ENCODE measurements around the gene GPANK1. TPM values are rescaled to one million over a fixed set of nuclear protein-coding genes. Genes with fewer than 3 reads are reported as not detected.

The GPANK1 gene
- total RNA-seq, 1 experiment from 2014 or later: 33.3 TPM

GRCh38 chr6:31661262-31662123 is 3.3 kb downstream of the GPANK1 start:
- no peak for DNase-seq
- Histone ChIP-seq H3K36me3 (replicated peaks; ENCODE audit: control insufficient read depth, insufficient read depth, low read length) (peaks cover 8% of the 10 kb centered on the region), H3K4me3 (ENCODE audit: insufficient read depth, low read depth, low read length) (no peak overlapping the region)

GRCh38 chr6:31660381-31661261 is 4.2 kb downstream of the GPANK1 start, which contains the start of gene C6orf47:
TSS of gene C6orf47 (minus strand) at chr6:31660778. CDS start at chr6:31659947, 831 bp downstream.
- peak; percentile 97 for DNase-seq
- Histone ChIP-seq H3K27me3 (ENCODE audit: control insufficient read depth, insufficient read depth, low read length) (no peaks in the 10 kb centered on the region), H3K4me3 (ENCODE audit: insufficient read depth, low read depth, low read length) (peak within 1 kb of the TSS; percentile 86), H3K36me3 (replicated peaks; ENCODE audit: control insufficient read depth, insufficient read depth, low read length) (peaks cover 8% of the 10 kb centered on the region)

More at GRCh38 chr6:31661262-31662123, 3.3 kb downstream of the GPANK1 start:
- H3K27me3 ChIP-seq (ENCODE audit: control insufficient read depth, insufficient read depth, low read length): no peaks in the 10 kb centered on the region

GRCh38 chr6:31659649-31660380 is 5.0 kb downstream of the GPANK1 start:
- Histone ChIP-seq H3K4me3 (ENCODE audit: insufficient read depth, low read depth, low read length) (peak overlapping the region; percentile 86), H3K36me3 (replicated peaks; ENCODE audit: control insufficient read depth, insufficient read depth, low read length) (peaks cover 8% of the 10 kb centered on the region), H3K27me3 (ENCODE audit: control insufficient read depth, insufficient read depth, low read length) (no peaks in the 10 kb centered on the region)
- peak; percentile 70 for DNase-seq

- Histone ChIP-seq H3K36me3 (replicated peaks; ENCODE audit: control insufficient read depth, insufficient read depth, low read length) (peaks cover 8% of the 10 kb centered on the region), H3K27me3 (ENCODE audit: control insufficient read depth, insufficient read depth, low read length) (no peaks in the 10 kb centered on the region), H3K4me3 (ENCODE audit: insufficient read depth, low read depth, low read length) (no peak overlapping the region)
- no peak for DNase-seq
Measured at GRCh38 chr6:31658983-31659648, 5.7 kb downstream of the GPANK1 start.

GRCh38 chr6:31658158-31658688 is 6.6 kb downstream of the GPANK1 start:
- H3K36me3 ChIP-seq (replicated peaks; ENCODE audit: control insufficient read depth, insufficient read depth, low read length): peaks cover 5% of the 10 kb centered on the region
- no peaks in the 10 kb centered on the region for H3K27me3 ChIP-seq (ENCODE audit: control insufficient read depth, insufficient read depth, low read length)
- DNase-seq: no peak
- H3K4me3 ChIP-seq (ENCODE audit: insufficient read depth, low read depth, low read length): no peak overlapping the region

GRCh38 chr6:31657406-31658157 is 7.2 kb downstream of the GPANK1 start:
- Histone ChIP-seq H3K36me3 (replicated peaks; ENCODE audit: control insufficient read depth, insufficient read depth, low read length) (peaks cover 3% of the 10 kb centered on the region), H3K4me3 (ENCODE audit: insufficient read depth, low read depth, low read length) (no peak overlapping the region), H3K27me3 (ENCODE audit: control insufficient read depth, insufficient read depth, low read length) (no peaks in the 10 kb centered on the region)
- DNase-seq: no peak

GRCh38 chr6:31655349-31656237 is 9.2 kb downstream of the GPANK1 start, which contains the start of gene APOM:
TSS of gene APOM (plus strand) at chr6:31655894. CDS start at chr6:31655967, 73 bp downstream.
- DNase-seq: no peak
- no peaks in the 10 kb centered on the region for H3K27me3 ChIP-seq (ENCODE audit: control insufficient read depth, insufficient read depth, low read length)
- H3K4me3 ChIP-seq (ENCODE audit: insufficient read depth, low read depth, low read length): no peak within 1 kb of the TSS
- no peaks in the 10 kb centered on the region; the same call in none of the 2 replicates for H3K36me3 ChIP-seq (replicated peaks; ENCODE audit: control insufficient read depth, insufficient read depth, low read length)

- Histone ChIP-seq H3K4me3 (ENCODE audit: insufficient read depth, low read depth, low read length) (no peak overlapping the region), H3K27me3 (ENCODE audit: control insufficient read depth, insufficient read depth, low read length) (no peaks in the 10 kb centered on the region), H3K36me3 (replicated peaks; ENCODE audit: control insufficient read depth, insufficient read depth, low read length) (no peaks in the 10 kb centered on the region; the same call in none of the 2 replicates)
- no peak for DNase-seq
Measured at GRCh38 chr6:31654574-31655348, 10.0 kb downstream of the GPANK1 start.

GRCh38 chr6:31652925-31653724 is 11.7 kb downstream of the GPANK1 start:
- Histone ChIP-seq H3K36me3 (replicated peaks; ENCODE audit: control insufficient read depth, insufficient read depth, low read length) (peaks cover 15% of the 10 kb centered on the region), H3K27me3 (ENCODE audit: control insufficient read depth, insufficient read depth, low read length) (no peaks in the 10 kb centered on the region), H3K4me3 (ENCODE audit: insufficient read depth, low read depth, low read length) (peak overlapping the region; percentile 98)
- DNase-seq: peak; percentile 95

- Histone ChIP-seq H3K36me3 (replicated peaks; ENCODE audit: control insufficient read depth, insufficient read depth, low read length) (peaks cover 20% of the 10 kb centered on the region), H3K27me3 (ENCODE audit: control insufficient read depth, insufficient read depth, low read length) (no peaks in the 10 kb centered on the region), H3K4me3 (ENCODE audit: insufficient read depth, low read depth, low read length) (peak overlapping the region; percentile 98)
- peak; percentile 94 for DNase-seq
Measured at GRCh38 chr6:31651602-31652191, 13.1 kb downstream of the GPANK1 start.

- no peak overlapping the region for H3K4me3 ChIP-seq (ENCODE audit: insufficient read depth, low read depth, low read length)
- no peak for DNase-seq
- H3K27me3 ChIP-seq (ENCODE audit: control insufficient read depth, insufficient read depth, low read length): no peaks in the 10 kb centered on the region
- H3K36me3 ChIP-seq (replicated peaks; ENCODE audit: control insufficient read depth, insufficient read depth, low read length): peaks cover 61% of the 10 kb centered on the region
Measured at GRCh38 chr6:31645325-31645724, 19.5 kb downstream of the GPANK1 start.

Data from H7 (cell line).